Activated T-cell treated with anti-CD3 and anti-CD28 coated beads, Interleukin-2, amount 50 U/mL, for 4 hours (primary cell): ENCODE results near the gene MYF5. TPM values are rescaled to one million over a fixed set of nuclear protein-coding genes. Genes with fewer than 3 reads are reported as not detected.

Experiments used
- ATAC-seq, 2 donors: fragments of 200-7000 bp; cut with Tn5 transposase; one replicate each; pipeline ENCODE4 v1.10.0; 2021
- DNase-seq: peaks from one replicate; pipeline ENCODE4 v3.0.0-alpha.2; 2020
- H3K27me3 Mint-ChIP-seq: one replicate; pipeline ENCODE4 v1.8.0; 2021; ENCODE audit warnings: low read depth, mixed read lengths
- H3K36me3 Mint-ChIP-seq: one replicate; pipeline ENCODE4 v1.8.0; 2022; ENCODE audit warnings: mixed read lengths; ENCODE audit not compliant: insufficient read depth
- H3K4me1 Mint-ChIP-seq: one replicate; pipeline ENCODE4 v1.8.0; 2021; ENCODE audit warnings: low read depth, mixed read lengths
- H3K4me3 Mint-ChIP-seq: one replicate; pipeline ENCODE4 v1.8.0; 2021; ENCODE audit warnings: mild to moderate bottlenecking, moderate library complexity, mixed read lengths
- H3K9me3 Mint-ChIP-seq: one replicate; pipeline ENCODE4 v1.8.0; 2021; ENCODE audit warnings: mixed read lengths
- total RNA-seq, 3 donors: library from RNA; stranded (reverse); gene quantifications; one replicate each; pipeline ENCODE4 v1.2.1, GENCODE V29; 2021

Gene MYF5
- total RNA-seq, 3 donors from 2014 or later, result not detected

DNA sequence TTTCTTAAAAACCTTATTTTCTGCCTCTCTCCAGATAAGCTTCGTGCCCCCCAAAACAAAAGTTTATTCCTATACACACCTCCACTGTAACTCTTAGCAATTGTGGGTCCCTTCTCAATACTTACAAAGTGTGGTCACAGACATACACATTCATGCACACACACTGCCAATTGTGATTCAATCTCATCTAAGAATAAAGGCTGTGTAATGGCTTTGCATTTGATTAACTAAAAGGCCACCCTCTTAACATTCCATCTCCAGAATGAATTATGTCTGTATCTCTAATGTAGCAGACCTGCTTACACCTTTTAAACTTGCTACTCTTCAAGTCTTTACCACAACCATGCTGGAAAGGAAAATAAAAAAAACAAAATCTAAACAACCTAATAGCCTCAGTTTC, 49.5 kb downstream of the MYF5 start:
- H3K4me1 Mint-ChIP-seq, result no peaks in the 10 kb centered on the region
- peaks cover 7% of the 10 kb centered on the region for H3K9me3 Mint-ChIP-seq
- DNase-seq, result no peak
- ATAC-seq, result no peak
- no peak overlapping the region for H3K4me3 Mint-ChIP-seq
- peaks cover 2% of the 10 kb centered on the region for H3K27me3 Mint-ChIP-seq
- no peaks in the 10 kb centered on the region for H3K36me3 Mint-ChIP-seq

DNA sequence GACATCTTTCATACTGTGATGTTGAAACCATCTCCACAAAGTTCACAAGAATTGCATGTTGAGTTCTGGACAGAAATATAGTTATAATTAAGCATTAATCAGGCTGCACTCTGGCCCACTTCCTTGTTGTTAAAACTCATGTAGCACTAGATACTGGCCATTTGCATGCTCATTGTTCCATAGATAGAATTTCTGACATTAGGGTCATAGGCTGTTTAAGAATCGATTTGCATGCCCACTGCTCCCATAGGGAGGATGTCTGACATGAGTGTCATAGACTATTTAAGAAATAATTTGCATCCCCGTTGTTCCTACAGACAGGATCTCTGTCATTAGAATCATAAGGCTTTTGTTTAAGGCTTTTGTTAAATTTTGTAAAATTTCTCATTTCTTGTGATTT, 50.2 kb downstream of the MYF5 start:
- ATAC-seq (no peak), DNase-seq (no peak)
- H3K4me1 Mint-ChIP-seq, result no peaks in the 10 kb centered on the region
- H3K4me3 Mint-ChIP-seq, result no peak overlapping the region
- H3K9me3 Mint-ChIP-seq, result peaks cover 7% of the 10 kb centered on the region
- no peaks in the 10 kb centered on the region for H3K36me3 Mint-ChIP-seq
- peaks cover 2% of the 10 kb centered on the region for H3K27me3 Mint-ChIP-seq

Other genes with a start within 250 kb of the MYF5 start
- gene MYF6, start 9.3 kb upstream of the MYF5 start, total RNA-seq, result not detected
- under 1 TPM in 1 of 3 donors, not detected in 2; 0.13 TPM for gene LIN7A, start 221.0 kb downstream of the MYF5 start, total RNA-seq